GM12878 (cell line): ENCODE measurements around the gene CBR4. TPM values are rescaled to one million over a fixed set of nuclear protein-coding genes. Genes with fewer than 3 reads are reported as not detected.

ENCODE experiments used
- ATAC-seq: fragments of 200-7000 bp; cut with Tn5 transposase; 3 replicates; pipeline ENCODE4 v1.9.1; 2020; ENCODE audit warnings: mild to moderate bottlenecking, moderate library complexity
- BruUV-seq: library from RNA; stranded (reverse); fragments of 400-500 nt; replicated peaks from 2 replicates; lab custom pipeline; 2021; lab: Mats Ljungman, UMichigan
- CTCF ChIA-PET: fragments of 300-600 bp; sonication (Branson Sonifier 250); formaldehyde crosslinking; extraction: SDS; loops from one replicate; lab custom pipeline; 2021; ENCODE audit warnings: inconsistent platforms; lab: Yijun Ruan, JAX
- POLR2A ChIA-PET: fragments of 350-600 bp; formaldehyde crosslinking; extraction: SDS; loops from one replicate; lab custom pipeline; 2021; ENCODE audit warnings: inconsistent platforms; lab: Charles Lee
- RAD21 ChIA-PET: fragments of 300-600 bp; sonication (Branson Sonifier 250); formaldehyde crosslinking; loops from one replicate; lab custom pipeline; 2023; ENCODE audit warnings: antibody characterized with exemption; ENCODE audit not compliant: unreplicated experiment; lab: Charles Lee
- SMC1A ChIA-PET: fragments of 300-600 bp; sonication (Branson Sonifier 250); formaldehyde crosslinking; loops from one replicate; lab custom pipeline; 2023; ENCODE audit not compliant: unreplicated experiment, uncharacterized antibody; lab: Charles Lee
- DNase-seq: peaks from one replicate; pipeline ENCODE4 v3.0.0-alpha.2; 2011; ENCODE audit warnings: low read depth, low spot score
- FAIRE-seq: peaks from 3 replicates; lab custom pipeline; 2011; peaks lifted over from hg19 to GRCh38; lab: Jason Lieb, UNC
- H2AFZ ChIP-seq: 2 replicates; pipeline ENCODE4 v1.6.0; 2011; ENCODE audit warnings: low read depth, low read length, control low read depth; ENCODE audit not compliant: control insufficient read depth
- H3K27ac ChIP-seq: 2 replicates; pipeline ENCODE4 v1.5.1; 2011; ENCODE audit warnings: control low read depth; ENCODE audit not compliant: control insufficient read depth, insufficient read depth
- H3K27me3 ChIP-seq, 2 experiments: replicated peaks in 1 of 2; 2 replicates each; pipeline versions ENCODE4 v1.6.0 to v1.6.1; 2011; ENCODE audit warnings: low read length in 1 of 2; ENCODE audit not compliant: control insufficient read depth in 2 of 2, insufficient read depth in 2 of 2
- H3K36me3 ChIP-seq, 2 experiments: 2 replicates each; pipeline ENCODE4 v1.5.1; 2011; ENCODE audit warnings: low read length in 1 of 2; ENCODE audit not compliant: control insufficient read depth in 2 of 2, insufficient read depth in 2 of 2
- H3K4me1 ChIP-seq: 2 replicates; pipeline ENCODE4 v1.6.1; 2011; ENCODE audit warnings: mild to moderate bottlenecking, low read length, moderate library complexity, mixed read lengths; ENCODE audit not compliant: control insufficient read depth, insufficient read depth
- H3K4me2 ChIP-seq: 2 replicates; pipeline ENCODE4 v1.6.0; 2011; ENCODE audit warnings: control low read depth; ENCODE audit not compliant: control insufficient read depth, insufficient read depth
- H3K4me3 ChIP-seq: fragments of 200-600 bp; sonication (generic); 2 replicates; pipeline ENCODE4 v1.5.1; 2016
- H3K79me2 ChIP-seq: 2 replicates; pipeline ENCODE4 v1.6.0; 2011; ENCODE audit warnings: low read length; ENCODE audit not compliant: control insufficient read depth, insufficient read depth
- H3K9ac ChIP-seq: 2 replicates; pipeline ENCODE4 v1.8.0; 2011; ENCODE audit warnings: low read length, control low read depth, mixed read lengths; ENCODE audit not compliant: control insufficient read depth, insufficient read depth
- H3K9me3 ChIP-seq: replicated peaks from 3 replicates; pipeline ENCODE4 v1.5.1; 2011; ENCODE audit warnings: mild to moderate bottlenecking, low read length; ENCODE audit not compliant: control insufficient read depth, insufficient read depth
- H4K20me1 ChIP-seq: 2 replicates; pipeline ENCODE4 v1.6.0; 2011; ENCODE audit not compliant: control insufficient read depth, insufficient read depth
- BHLHE40 ChIP-seq, 2 experiments: fragments of 450-650 bp in 1 of 2; IDR thresholded peaks; 2 replicates each; pipeline ENCODE4 v1.6.1; 2011 to 2017; ENCODE audit warnings: low read depth in 2 of 2, borderline replicate concordance in 1 of 2, improper control_type of control experiment in 1 of 2, low read length in 1 of 2, mild to moderate bottlenecking in 1 of 2
- CEBPZ ChIP-seq: fragments of 150-350 bp; IDR thresholded peaks from 2 replicates; pipeline ENCODE4 v1.6.1; 2016; ENCODE audit warnings: low read depth, low read length
- CHD4 ChIP-seq: fragments of 200-600 bp; sonication (generic); IDR thresholded peaks from 2 replicates; pipeline ENCODE4 v1.6.1; 2016; ENCODE audit warnings: mild to moderate bottlenecking
- CREB1 ChIP-seq: IDR thresholded peaks from 2 replicates; pipeline ENCODE4 v1.6.1; 2012; ENCODE audit warnings: low read depth, mild to moderate bottlenecking, inconsistent platforms
- IKZF2 ChIP-seq, 2 experiments: fragments of 450-650 bp; IDR thresholded peaks; 2 replicates each; pipeline ENCODE4 v1.6.1; 2017; ENCODE audit warnings: mild to moderate bottlenecking in 2 of 2, moderate library complexity in 2 of 2
- KDM1A ChIP-seq: fragments of 200-600 bp; sonication (generic); IDR thresholded peaks from 2 replicates; pipeline ENCODE4 v1.6.1; 2016; ENCODE audit warnings: borderline replicate concordance
- MXI1 ChIP-seq: fragments of 150-350 bp; IDR thresholded peaks from 2 replicates; pipeline ENCODE4 v1.6.1; 2011; ENCODE audit warnings: low read depth, mild to moderate bottlenecking, inconsistent platforms, low read length, improper control_type of control experiment
- NR2F1 ChIP-seq: fragments of 450-650 bp; conservative IDR thresholded peaks from 2 replicates; pipeline ENCODE4 v1.6.1; 2017; ENCODE audit warnings: mild to moderate bottlenecking
- POLR2AphosphoS2 ChIP-seq: IDR thresholded peaks from 2 replicates; pipeline ENCODE4 v1.6.1; 2011; ENCODE audit warnings: low read depth, mild to moderate bottlenecking, low read length, improper control_type of control experiment, moderate library complexity
- TCF12 ChIP-seq: IDR thresholded peaks from 2 replicates; pipeline ENCODE4 v1.6.1; 2011; ENCODE audit warnings: low read depth, mild to moderate bottlenecking, low read length
- TCF7 ChIP-seq: IDR thresholded peaks from 2 replicates; pipeline ENCODE4 v1.6.1; 2014; ENCODE audit warnings: antibody characterized with exemption, borderline replicate concordance
- ZNF207 ChIP-seq: fragments of 450-650 bp; IDR thresholded peaks from 2 replicates; pipeline ENCODE4 v1.6.1; 2014; ENCODE audit warnings: antibody characterized with exemption, mild to moderate bottlenecking, borderline replicate concordance
- ZNF217 ChIP-seq: fragments of 450-650 bp; IDR thresholded peaks from 2 replicates; pipeline ENCODE4 v1.6.1; 2017; ENCODE audit warnings: antibody characterized with exemption, mild to moderate bottlenecking
- ZNF274 ChIP-seq: IDR thresholded peaks from one replicate; pipeline ENCODE4 v1.8.0; 2011; ENCODE audit not compliant: insufficient read length, insufficient read depth
- ZNF622 ChIP-seq: fragments of 450-650 bp; IDR thresholded peaks from 2 replicates; pipeline ENCODE4 v1.6.1; 2017; ENCODE audit warnings: mild to moderate bottlenecking, inconsistent platforms
- WGBS: methylation state at CpG from one replicate; pipeline ENCODE4 v1.1.6; 2016; ENCODE audit warnings: low lambda C conversion rate; ENCODE audit not compliant: insufficient replicate concordance, insufficient coverage; ENCODE audit errors: missing lambda C conversion rate; 5-methylcytosine and 5-hydroxymethylcytosine counted together
- in situ Hi-C: fragments of 300-500 bp; cut with MboI; formaldehyde crosslinking; loops from 9 replicates; pipeline ENCODE4 v1.14.3; 2018; ENCODE audit warnings: mixed read lengths
- intact Hi-C: fragments of 100-400 bp; cut with micrococcal nuclease; formaldehyde crosslinking; loops from one replicate; pipeline ENCODE4 v1.14.2; 2022; ENCODE audit not compliant: unreplicated experiment
- polyA plus RNA-seq, 11 experiments: library from polyadenylated mRNA; depleted of rRNA in 4 of 11; unstranded in 6 of 11; stranded (reverse) in 5 of 11; fragments of >200 nt; fragmentation: Nextera tagmentation in 4 of 11; fragmentation: Illumina TruSeq in 1 of 11; extraction: Ambion mirVana in 4 of 11; extraction: Trizol in 1 of 11; gene quantifications; 1 replicate in 1 of 11; 2 replicates in 10 of 11; pipeline versions ENCODE4 v1.2.1 to v1.2.3, GENCODE V29; 2011 to 2016; ENCODE audit warnings: inconsistent platforms in 2 of 11, missing spikeins in 2 of 11, low read depth in 1 of 11
- total RNA-seq, 4 experiments: library from RNA; depleted of rRNA in 3 of 4; stranded (reverse); fragments of >200 nt in 3 of 4; fragmentation: Illumina TruSeq in 1 of 4; extraction: Trizol in 1 of 4; gene quantifications; 2 replicates each; pipeline versions ENCODE4 v1.2.1 to v1.2.3, GENCODE V29; 2013 to 2021

The CBR4 gene
- total and polyA plus RNA-seq, 10 of the 15 experiments (the other 5 are each of a cell fraction or from before 2014, with no cell fraction given) = 17.3 to 38.8 (median 24.8) TPM

GRCh38 chr4:169050881-169051760 lies 41.1 kb upstream of the CBR4 start:
- Histone ChIP-seq H3K27me3 (no peaks in the 10 kb centered on the region), H3K4me1 (no peaks in the 10 kb centered on the region), H3K27ac (no peak overlapping the region), H3K79me2 (no peaks in the 10 kb centered on the region), H3K36me3 (no peaks in the 10 kb centered on the region), H3K9ac (no peak overlapping the region), H3K9me3 (no peaks in the 10 kb centered on the region), H3K4me2 (no peak overlapping the region), H2AFZ (no peak overlapping the region), H4K20me1 (no peaks in the 10 kb centered on the region), H3K4me3 (no peak overlapping the region)
- FAIRE-seq = no peak
- DNase-seq = no peak
- ChIA-PET RAD21 (no interaction called here), SMC1A (interaction anchor here (2.0 kb wide), 1 partner anchor 47 kb away, joined by 4 read pairs; no protein-coding TSS in a partner anchor), CTCF (interaction anchor here (1.1 kb wide), 1 partner anchor 17 kb away, joined by 3 read pairs; no protein-coding TSS in a partner anchor), POLR2A (interaction anchor here (0.5 kb wide), 1 partner anchor 17 kb away, joined by 4 read pairs; no protein-coding TSS in a partner anchor)
- TF ChIP-seq ZNF274 (no peak), KDM1A (no peak)
- no peak for ATAC-seq
- intact Hi-C loops = no loop called here
- BruUV-seq = no TSS peak
- in situ Hi-C loops = no loop called here
- WGBS = 56% methylated on average over 9 of the region's 9 CpGs

- no peaks in the 10 kb centered on the region for H3K36me3 ChIP-seq
- DNase-seq = no peak
- ChIA-PET POLR2A (no interaction called here), RAD21 (no interaction called here), SMC1A (interaction anchor here (0.7 kb wide), 1 partner anchor 424 kb away, joined by 3 read pairs; no protein-coding TSS in a partner anchor), CTCF (interaction anchor here (1.1 kb wide), 1 partner anchor 18 kb away, joined by 3 read pairs; no protein-coding TSS in a partner anchor)
- H3K4me3 ChIP-seq = no peak overlapping the region
- H3K4me1 ChIP-seq = no peaks in the 10 kb centered on the region
- no peak overlapping the region for H3K4me2 ChIP-seq
- no peak for ATAC-seq
- intact Hi-C loops = no loop called here
- no peak overlapping the region for H3K9ac ChIP-seq
- no peaks in the 10 kb centered on the region for H3K79me2 ChIP-seq
- H3K9me3 ChIP-seq = no peaks in the 10 kb centered on the region
- no peak overlapping the region for H2AFZ ChIP-seq
- H3K27ac ChIP-seq = no peak overlapping the region
- H3K27me3 ChIP-seq = no peaks in the 10 kb centered on the region
- FAIRE-seq = no peak
- no TSS peak for BruUV-seq
- H4K20me1 ChIP-seq = no peaks in the 10 kb centered on the region
- in situ Hi-C loops = no loop called here
- WGBS = 63% methylated on average over 7 of the region's 7 CpGs
- TF ChIP-seq NR2F1 (no peak), TCF12 (no peak), MXI1 (no peak), CHD4 (no peak), ZNF622 (no peak), IKZF2 (IDR thresholded peaks at IDR 0.05) (no peak), ZNF207 (no peak), CEBPZ (no peak), BHLHE40 (IDR thresholded peaks at IDR 0.05; ENCODE audit: borderline replicate concordance in 1 of 2, low read depth in 2 of 2, low read length in 1 of 2) (no peak), TCF7 (no peak), CREB1 (no peak), ZNF217 (no peak), POLR2AphosphoS2 (no peak)
Measured at GRCh38 chr4:169050284-169050683, 40.2 kb upstream of the CBR4 start.
